A549 (cell line): ENCODE data around the gene DYSF.

Experiments
- KDM5A ChIP-seq: fragments of 200-600 bp; sonication (generic); IDR thresholded peaks from 2 replicates; pipeline ENCODE4 v1.6.1; 2016; ENCODE audit warnings: antibody characterized with exemption, mild to moderate bottlenecking
- POLR2A ChIP-seq: IDR thresholded peaks from 2 replicates; pipeline ENCODE4 v1.6.1; 2012; ENCODE audit warnings: mild to moderate bottlenecking, low read length
- POLR2AphosphoS2 ChIP-seq: conservative IDR thresholded peaks from 2 replicates; pipeline ENCODE4 v1.6.1; 2012; ENCODE audit warnings: low read length, improper control_type of control experiment, inconsistent platforms
- RFX5 ChIP-seq: fragments of 450-650 bp; IDR thresholded peaks from 2 replicates; pipeline ENCODE4 v1.7.1; 2014; ENCODE audit warnings: antibody characterized with exemption, mild to moderate bottlenecking, moderate library complexity
- TP53 ChIP-seq: fragments of 250-450 bp; sonication (Bioruptor Pico); IDR thresholded peaks from 2 replicates; pipeline ENCODE4 v1.5.0; 2021; ENCODE audit warnings: mild to moderate bottlenecking, moderate library complexity
- TF ChIP-seq, protein P1 (sequence below): IDR thresholded peaks from 2 replicates; pipeline ENCODE4 v1.6.1; 2012
- TF ChIP-seq, protein P2 (sequence below): fragments of >200 bp; sonication (Bioruptor Twin); formaldehyde crosslinking; IDR thresholded peaks from 3 replicates; pipeline ENCODE4 v1.5.1; 2016
- TF ChIP-seq, protein P3 (sequence below): IDR thresholded peaks from 2 replicates; pipeline ENCODE4 v1.6.1; 2012
- TF ChIP-seq, protein P4 (sequence below): fragments of 150-350 bp; IDR thresholded peaks from 2 replicates; pipeline ENCODE4 v1.6.1; 2014; ENCODE audit warnings: low read depth, mild to moderate bottlenecking, low read length
- TF ChIP-seq, protein P5 (sequence below): fragments of 200-600 bp; sonication (generic); IDR thresholded peaks from 2 replicates; pipeline ENCODE4 v1.6.1; 2016; ENCODE audit warnings: antibody characterized with exemption, mild to moderate bottlenecking, moderate library complexity

DNA sequence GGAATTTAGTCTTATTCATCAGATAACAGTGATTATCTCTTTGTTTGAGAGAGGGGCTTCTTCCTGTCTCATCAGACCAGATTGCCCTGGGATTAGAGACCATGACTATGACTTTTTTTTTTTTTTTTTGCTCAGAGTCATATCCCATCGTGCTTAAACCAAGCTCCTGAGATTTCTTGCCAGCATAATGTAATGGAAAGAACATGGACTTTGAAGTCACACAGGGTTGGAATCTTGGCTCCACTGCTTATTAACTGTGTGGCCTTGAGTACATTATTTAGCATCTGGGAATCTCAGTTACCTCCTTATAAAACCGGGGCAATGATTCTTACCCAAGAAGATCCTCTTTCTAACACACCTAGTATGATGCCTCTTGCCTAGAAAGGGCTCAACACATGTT is 268.3 kb downstream of the DYSF start:
- TF ChIP-seq, protein P1, sequence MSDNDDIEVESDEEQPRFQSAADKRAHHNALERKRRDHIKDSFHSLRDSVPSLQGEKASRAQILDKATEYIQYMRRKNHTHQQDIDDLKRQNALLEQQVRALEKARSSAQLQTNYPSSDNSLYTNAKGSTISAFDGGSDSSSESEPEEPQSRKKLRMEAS = no peak
- TF ChIP-seq POLR2A (no peak), TP53 (CRISPR knock-in tag) (no peak), POLR2AphosphoS2 (no peak), RFX5 (no peak), KDM5A (no peak)
- TF ChIP-seq, protein P2, sequence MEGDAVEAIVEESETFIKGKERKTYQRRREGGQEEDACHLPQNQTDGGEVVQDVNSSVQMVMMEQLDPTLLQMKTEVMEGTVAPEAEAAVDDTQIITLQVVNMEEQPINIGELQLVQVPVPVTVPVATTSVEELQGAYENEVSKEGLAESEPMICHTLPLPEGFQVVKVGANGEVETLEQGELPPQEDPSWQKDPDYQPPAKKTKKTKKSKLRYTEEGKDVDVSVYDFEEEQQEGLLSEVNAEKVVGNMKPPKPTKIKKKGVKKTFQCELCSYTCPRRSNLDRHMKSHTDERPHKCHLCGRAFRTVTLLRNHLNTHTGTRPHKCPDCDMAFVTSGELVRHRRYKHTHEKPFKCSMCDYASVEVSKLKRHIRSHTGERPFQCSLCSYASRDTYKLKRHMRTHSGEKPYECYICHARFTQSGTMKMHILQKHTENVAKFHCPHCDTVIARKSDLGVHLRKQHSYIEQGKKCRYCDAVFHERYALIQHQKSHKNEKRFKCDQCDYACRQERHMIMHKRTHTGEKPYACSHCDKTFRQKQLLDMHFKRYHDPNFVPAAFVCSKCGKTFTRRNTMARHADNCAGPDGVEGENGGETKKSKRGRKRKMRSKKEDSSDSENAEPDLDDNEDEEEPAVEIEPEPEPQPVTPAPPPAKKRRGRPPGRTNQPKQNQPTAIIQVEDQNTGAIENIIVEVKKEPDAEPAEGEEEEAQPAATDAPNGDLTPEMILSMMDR = no peak
- TF ChIP-seq, protein P3, sequence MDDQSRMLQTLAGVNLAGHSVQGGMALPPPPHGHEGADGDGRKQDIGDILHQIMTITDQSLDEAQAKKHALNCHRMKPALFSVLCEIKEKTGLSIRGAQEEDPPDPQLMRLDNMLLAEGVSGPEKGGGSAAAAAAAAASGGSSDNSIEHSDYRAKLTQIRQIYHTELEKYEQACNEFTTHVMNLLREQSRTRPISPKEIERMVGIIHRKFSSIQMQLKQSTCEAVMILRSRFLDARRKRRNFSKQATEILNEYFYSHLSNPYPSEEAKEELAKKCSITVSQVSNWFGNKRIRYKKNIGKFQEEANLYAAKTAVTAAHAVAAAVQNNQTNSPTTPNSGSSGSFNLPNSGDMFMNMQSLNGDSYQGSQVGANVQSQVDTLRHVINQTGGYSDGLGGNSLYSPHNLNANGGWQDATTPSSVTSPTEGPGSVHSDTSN = no peak
- TF ChIP-seq, protein P4, sequence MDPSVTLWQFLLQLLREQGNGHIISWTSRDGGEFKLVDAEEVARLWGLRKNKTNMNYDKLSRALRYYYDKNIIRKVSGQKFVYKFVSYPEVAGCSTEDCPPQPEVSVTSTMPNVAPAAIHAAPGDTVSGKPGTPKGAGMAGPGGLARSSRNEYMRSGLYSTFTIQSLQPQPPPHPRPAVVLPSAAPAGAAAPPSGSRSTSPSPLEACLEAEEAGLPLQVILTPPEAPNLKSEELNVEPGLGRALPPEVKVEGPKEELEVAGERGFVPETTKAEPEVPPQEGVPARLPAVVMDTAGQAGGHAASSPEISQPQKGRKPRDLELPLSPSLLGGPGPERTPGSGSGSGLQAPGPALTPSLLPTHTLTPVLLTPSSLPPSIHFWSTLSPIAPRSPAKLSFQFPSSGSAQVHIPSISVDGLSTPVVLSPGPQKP = no peak
- TF ChIP-seq, protein P5, sequence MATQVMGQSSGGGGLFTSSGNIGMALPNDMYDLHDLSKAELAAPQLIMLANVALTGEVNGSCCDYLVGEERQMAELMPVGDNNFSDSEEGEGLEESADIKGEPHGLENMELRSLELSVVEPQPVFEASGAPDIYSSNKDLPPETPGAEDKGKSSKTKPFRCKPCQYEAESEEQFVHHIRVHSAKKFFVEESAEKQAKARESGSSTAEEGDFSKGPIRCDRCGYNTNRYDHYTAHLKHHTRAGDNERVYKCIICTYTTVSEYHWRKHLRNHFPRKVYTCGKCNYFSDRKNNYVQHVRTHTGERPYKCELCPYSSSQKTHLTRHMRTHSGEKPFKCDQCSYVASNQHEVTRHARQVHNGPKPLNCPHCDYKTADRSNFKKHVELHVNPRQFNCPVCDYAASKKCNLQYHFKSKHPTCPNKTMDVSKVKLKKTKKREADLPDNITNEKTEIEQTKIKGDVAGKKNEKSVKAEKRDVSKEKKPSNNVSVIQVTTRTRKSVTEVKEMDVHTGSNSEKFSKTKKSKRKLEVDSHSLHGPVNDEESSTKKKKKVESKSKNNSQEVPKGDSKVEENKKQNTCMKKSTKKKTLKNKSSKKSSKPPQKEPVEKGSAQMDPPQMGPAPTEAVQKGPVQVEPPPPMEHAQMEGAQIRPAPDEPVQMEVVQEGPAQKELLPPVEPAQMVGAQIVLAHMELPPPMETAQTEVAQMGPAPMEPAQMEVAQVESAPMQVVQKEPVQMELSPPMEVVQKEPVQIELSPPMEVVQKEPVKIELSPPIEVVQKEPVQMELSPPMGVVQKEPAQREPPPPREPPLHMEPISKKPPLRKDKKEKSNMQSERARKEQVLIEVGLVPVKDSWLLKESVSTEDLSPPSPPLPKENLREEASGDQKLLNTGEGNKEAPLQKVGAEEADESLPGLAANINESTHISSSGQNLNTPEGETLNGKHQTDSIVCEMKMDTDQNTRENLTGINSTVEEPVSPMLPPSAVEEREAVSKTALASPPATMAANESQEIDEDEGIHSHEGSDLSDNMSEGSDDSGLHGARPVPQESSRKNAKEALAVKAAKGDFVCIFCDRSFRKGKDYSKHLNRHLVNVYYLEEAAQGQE = no peak
